Mesenchymal stem cell (in vitro differentiated cells and primary cell): Measurements from ENCODE around the gene TRAF7.

Source experiments
- DNase-seq: peaks from one replicate; pipeline ENCODE4 v3.0.0-alpha.2; 2013
- H2AFZ ChIP-seq: one replicate; pipeline ENCODE4 v1.6.1; 2013; ENCODE audit warnings: low read depth, mild to moderate bottlenecking, control low read depth, inconsistent platforms, low read length, moderate library complexity
- H2AK5ac ChIP-seq: 2 replicates; pipeline ENCODE4 v1.6.1; 2013; ENCODE audit warnings: low read length, moderate library complexity, mild to moderate bottlenecking, inconsistent platforms; ENCODE audit not compliant: severe bottlenecking
- H2BK120ac ChIP-seq: one replicate; pipeline ENCODE4 v1.6.1; 2013; ENCODE audit warnings: low read depth, mild to moderate bottlenecking, inconsistent platforms, low read length, moderate library complexity
- H2BK12ac ChIP-seq, 2 experiments: one replicate each; pipeline ENCODE4 v1.6.1; 2013; ENCODE audit warnings: inconsistent platforms in 2 of 2, low read length in 2 of 2, mild to moderate bottlenecking in 2 of 2, moderate library complexity in 2 of 2, control low read depth in 1 of 2
- H2BK15ac ChIP-seq: one replicate; pipeline ENCODE4 v1.6.1; 2013; ENCODE audit warnings: mild to moderate bottlenecking, low read depth, inconsistent platforms; ENCODE audit not compliant: poor library complexity, severe bottlenecking
- H2BK5ac ChIP-seq: 2 replicates; pipeline ENCODE4 v1.6.1; 2013; ENCODE audit warnings: low read depth, mild to moderate bottlenecking, low read length, control low read depth, inconsistent platforms; ENCODE audit not compliant: poor library complexity, severe bottlenecking
- H3K14ac ChIP-seq, 2 experiments: one replicate each; pipeline ENCODE4 v1.6.1; 2013; ENCODE audit warnings: inconsistent platforms in 2 of 2, low read length in 2 of 2, control low read depth in 1 of 2, mild to moderate bottlenecking in 1 of 2, moderate library complexity in 1 of 2
- H3K18ac ChIP-seq, 2 experiments: one replicate each; pipeline ENCODE4 v1.6.1; 2013; ENCODE audit warnings: inconsistent platforms in 2 of 2, low read length in 2 of 2, control low read depth in 1 of 2, low read depth in 1 of 2, mild to moderate bottlenecking in 1 of 2
- H3K23ac ChIP-seq, 2 experiments: one replicate each; pipeline ENCODE4 v1.6.1; 2013; ENCODE audit warnings: inconsistent platforms in 2 of 2, low read length in 2 of 2, mild to moderate bottlenecking in 2 of 2, moderate library complexity in 2 of 2, control low read depth in 1 of 2
- H3K27ac ChIP-seq: 2 replicates; pipeline ENCODE4 v1.5.1; 2013; ENCODE audit warnings: mild to moderate bottlenecking, moderate library complexity, low read length, control low read depth, inconsistent platforms; ENCODE audit not compliant: poor library complexity, severe bottlenecking
- H3K27me3 ChIP-seq, 2 experiments: 2 replicates each; pipeline versions ENCODE4 v1.6.1 to v1.7.0; 2013; ENCODE audit warnings: low read length in 2 of 2, mild to moderate bottlenecking in 2 of 2, moderate library complexity in 2 of 2, control low read depth in 1 of 2, inconsistent platforms in 1 of 2; ENCODE audit not compliant: control insufficient read depth in 1 of 2, insufficient read depth in 1 of 2
- H3K36me3 ChIP-seq, 2 experiments: 2 replicates each; pipeline versions ENCODE4 v1.6.1 to v1.7.0; 2013; ENCODE audit warnings: low read length in 2 of 2, control low read depth in 1 of 2, inconsistent platforms in 1 of 2, low read depth in 1 of 2, mild to moderate bottlenecking in 1 of 2; ENCODE audit not compliant: insufficient read depth in 2 of 2, control insufficient read depth in 1 of 2
- H3K4ac ChIP-seq, 2 experiments: one replicate each; pipeline ENCODE4 v1.6.1; 2013; ENCODE audit warnings: inconsistent platforms in 2 of 2, low read length in 2 of 2, mild to moderate bottlenecking in 2 of 2, moderate library complexity in 2 of 2, control low read depth in 1 of 2, low read depth in 1 of 2
- H3K4me1 ChIP-seq: 2 replicates; pipeline ENCODE4 v1.6.1; 2013; ENCODE audit warnings: low read depth, low read length, control low read depth; ENCODE audit not compliant: control insufficient read depth, insufficient read depth
- H3K4me2 ChIP-seq: 2 replicates; pipeline ENCODE4 v1.6.1; 2013; ENCODE audit warnings: low read length, mild to moderate bottlenecking, inconsistent platforms; ENCODE audit not compliant: poor library complexity, severe bottlenecking
- H3K4me3 ChIP-seq, 2 experiments: 2 replicates each; pipeline versions ENCODE4 v1.5.1 to v1.7.0; 2013; ENCODE audit warnings: low read length in 2 of 2, mild to moderate bottlenecking in 2 of 2, control low read depth in 1 of 2, low read depth in 1 of 2; ENCODE audit not compliant: insufficient read depth in 1 of 2
- H3K79me1 ChIP-seq: replicated peaks from 2 replicates; pipeline ENCODE4 v1.6.1; 2013; ENCODE audit warnings: mild to moderate bottlenecking, control low read depth, low read length, inconsistent platforms; ENCODE audit not compliant: poor library complexity, severe bottlenecking
- H3K9ac ChIP-seq: 2 replicates; pipeline ENCODE4 v1.7.0; 2013; ENCODE audit warnings: mild to moderate bottlenecking, low read length, moderate library complexity
- H3K9me3 ChIP-seq: 2 replicates; pipeline ENCODE4 v1.7.0; 2013; ENCODE audit warnings: mild to moderate bottlenecking, low read length; ENCODE audit not compliant: control insufficient read depth
- H4K8ac ChIP-seq: one replicate; pipeline ENCODE4 v1.6.1; 2013; ENCODE audit warnings: inconsistent platforms, mild to moderate bottlenecking, low read length, moderate library complexity
- H4K91ac ChIP-seq: one replicate; pipeline ENCODE4 v1.6.1; 2013; ENCODE audit warnings: mild to moderate bottlenecking, low read length, inconsistent platforms
- WGBS: methylation state at CpG from one replicate; pipeline ENCODE4 v1.1.7; 2013; ENCODE audit warnings: mixed read lengths; 5-methylcytosine and 5-hydroxymethylcytosine counted together

TRAF7 gene

GRCh38 chr16:2205104-2205966 is 49.8 kb downstream of the TRAF7 start, which contains the start of gene MLST8:
TSS of gene MLST8 (plus strand) at chr16:2205454. CDS start at chr16:2206086, 632 bp downstream.
- H3K27ac ChIP-seq: peak within 1 kb of the TSS; percentile 73
- H2BK15ac ChIP-seq: peak within 1 kb of the TSS; percentile 95
- peak within 1 kb of the TSS in 1 of 2 experiments; percentile 94 for H2BK12ac ChIP-seq
- peak; percentile 88 for DNase-seq
- peak within 1 kb of the TSS; percentile 97 for H3K9ac ChIP-seq
- H3K4me2 ChIP-seq: peak within 1 kb of the TSS; percentile 96
- peak within 1 kb of the TSS; percentile 99 for H4K91ac ChIP-seq
- H2AFZ ChIP-seq: peak within 1 kb of the TSS; percentile 83
- peak within 1 kb of the TSS; percentile 96 to 99 for H3K4ac ChIP-seq
- peaks cover 2% of the 10 kb centered on the region in 2 experiments for H3K27me3 ChIP-seq
- peak within 1 kb of the TSS; percentile 99 for H3K18ac ChIP-seq
- peaks cover 26% of the 10 kb centered on the region for H3K79me1 ChIP-seq
- peak within 1 kb of the TSS; percentile 97 for H4K8ac ChIP-seq
- WGBS: under 1% methylated on average over 92 of the region's 93 CpGs
- peak within 1 kb of the TSS; percentile 77 for H2BK120ac ChIP-seq
- peaks cover 19% of the 10 kb centered on the region for H3K4me1 ChIP-seq
- peak within 1 kb of the TSS in 1 of 2 experiments; percentile 74 for H3K23ac ChIP-seq
- peak within 1 kb of the TSS; percentile 92 to 94 for H3K4me3 ChIP-seq
- peak within 1 kb of the TSS in 1 of 2 experiments; percentile 97 for H3K14ac ChIP-seq
- peaks cover 3% of the 10 kb centered on the region for H3K9me3 ChIP-seq
- peak within 1 kb of the TSS; percentile 98 for H2BK5ac ChIP-seq
- peak within 1 kb of the TSS; percentile 93 for H2AK5ac ChIP-seq
- H3K36me3 ChIP-seq: peaks cover 26 to 46% of the 10 kb centered on the region in 2 experiments

DNA sequence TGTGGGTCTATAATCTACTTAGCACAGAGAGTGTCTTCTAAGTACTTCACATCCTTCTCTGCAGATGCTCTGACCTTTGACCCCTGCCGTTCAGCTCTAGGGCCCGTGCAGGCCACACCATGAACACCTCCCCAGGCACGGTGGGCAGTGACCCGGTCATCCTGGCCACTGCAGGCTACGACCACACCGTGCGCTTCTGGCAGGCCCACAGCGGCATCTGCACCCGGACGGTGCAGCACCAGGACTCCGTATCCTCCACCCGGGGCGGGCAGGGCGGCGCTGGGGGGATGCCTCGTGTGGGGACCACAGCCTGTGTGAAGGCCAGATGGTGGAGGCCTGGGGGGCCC is 50.4 kb downstream of the TRAF7 start:
- peak overlapping the region; percentile 92 to 94 for H3K4me3 ChIP-seq
- 50% methylated on average over 16 of the region's 16 CpGs for WGBS
- H3K18ac ChIP-seq: peak overlapping the region; percentile 85 to 96
- H2BK15ac ChIP-seq: peak overlapping the region; percentile 55
- no peak for DNase-seq
- peak overlapping the region; percentile 77 for H2BK120ac ChIP-seq
- H3K23ac ChIP-seq: peak overlapping the region in 1 of 2 experiments; percentile 67
- peaks cover 26% of the 10 kb centered on the region for H3K79me1 ChIP-seq
- H3K9ac ChIP-seq: peak overlapping the region; percentile 97
- H3K36me3 ChIP-seq: peaks cover 26 to 52% of the 10 kb centered on the region in 2 experiments
- no peaks in the 10 kb centered on the region for H3K27me3 ChIP-seq
- peak overlapping the region; percentile 62 for H2AFZ ChIP-seq
- peak overlapping the region in 1 of 2 experiments; percentile 94 for H2BK12ac ChIP-seq
- H3K4me2 ChIP-seq: peak overlapping the region; percentile 96
- peak overlapping the region; percentile 93 for H2AK5ac ChIP-seq
- H2BK5ac ChIP-seq: no peak overlapping the region
- peak overlapping the region; percentile 96 to 99 for H3K4ac ChIP-seq
- H4K91ac ChIP-seq: peak overlapping the region; percentile 97
- H3K4me1 ChIP-seq: peaks cover 25% of the 10 kb centered on the region
- peak overlapping the region in 1 of 2 experiments; percentile 97 for H3K14ac ChIP-seq
- H4K8ac ChIP-seq: peak overlapping the region; percentile 92
- no peaks in the 10 kb centered on the region for H3K9me3 ChIP-seq
- peak overlapping the region; percentile 16 for H3K27ac ChIP-seq

DNA sequence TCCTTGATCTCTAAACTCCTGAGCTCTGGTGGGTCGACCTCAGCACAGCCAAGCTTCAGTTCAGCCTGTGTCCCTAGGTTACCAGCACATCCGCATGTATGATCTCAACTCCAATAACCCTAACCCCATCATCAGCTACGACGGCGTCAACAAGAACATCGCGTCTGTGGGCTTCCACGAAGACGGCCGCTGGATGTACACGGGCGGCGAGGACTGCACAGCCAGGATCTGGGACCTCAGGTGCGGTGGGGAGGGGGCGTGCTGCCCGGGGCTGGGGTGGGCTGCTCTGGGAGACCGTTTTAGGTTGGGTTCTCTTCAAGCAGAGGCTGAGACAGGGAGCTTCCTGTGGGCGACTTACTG is 50.8 kb downstream of the TRAF7 start:
- peak overlapping the region in 1 of 2 experiments; percentile 94 for H2BK12ac ChIP-seq
- peaks cover 26% of the 10 kb centered on the region for H3K79me1 ChIP-seq
- H3K4me1 ChIP-seq: peaks cover 27% of the 10 kb centered on the region
- H3K4ac ChIP-seq: peak overlapping the region; percentile 96 to 99
- H3K4me2 ChIP-seq: peak overlapping the region; percentile 96
- DNase-seq: no peak
- H3K27ac ChIP-seq: no peak overlapping the region
- H2BK15ac ChIP-seq: no peak overlapping the region
- H2BK5ac ChIP-seq: no peak overlapping the region
- peak overlapping the region in 1 of 2 experiments; percentile 97 for H3K14ac ChIP-seq
- WGBS: 90% methylated on average over 18 of the region's 18 CpGs
- peaks cover 26 to 52% of the 10 kb centered on the region in 2 experiments for H3K36me3 ChIP-seq
- H3K4me3 ChIP-seq: peak overlapping the region; percentile 92 to 94
- H4K91ac ChIP-seq: peak overlapping the region; percentile 97
- H3K18ac ChIP-seq: peak overlapping the region; percentile 85 to 96
- peak overlapping the region; percentile 97 for H3K9ac ChIP-seq
- peak overlapping the region; percentile 41 for H4K8ac ChIP-seq
- H3K9me3 ChIP-seq: no peaks in the 10 kb centered on the region
- no peak overlapping the region for H2BK120ac ChIP-seq
- no peaks in the 10 kb centered on the region for H3K27me3 ChIP-seq
- peak overlapping the region in 1 of 2 experiments; percentile 16 for H3K23ac ChIP-seq
- no peak overlapping the region for H2AFZ ChIP-seq
- H2AK5ac ChIP-seq: peak overlapping the region; percentile 39

DNA sequence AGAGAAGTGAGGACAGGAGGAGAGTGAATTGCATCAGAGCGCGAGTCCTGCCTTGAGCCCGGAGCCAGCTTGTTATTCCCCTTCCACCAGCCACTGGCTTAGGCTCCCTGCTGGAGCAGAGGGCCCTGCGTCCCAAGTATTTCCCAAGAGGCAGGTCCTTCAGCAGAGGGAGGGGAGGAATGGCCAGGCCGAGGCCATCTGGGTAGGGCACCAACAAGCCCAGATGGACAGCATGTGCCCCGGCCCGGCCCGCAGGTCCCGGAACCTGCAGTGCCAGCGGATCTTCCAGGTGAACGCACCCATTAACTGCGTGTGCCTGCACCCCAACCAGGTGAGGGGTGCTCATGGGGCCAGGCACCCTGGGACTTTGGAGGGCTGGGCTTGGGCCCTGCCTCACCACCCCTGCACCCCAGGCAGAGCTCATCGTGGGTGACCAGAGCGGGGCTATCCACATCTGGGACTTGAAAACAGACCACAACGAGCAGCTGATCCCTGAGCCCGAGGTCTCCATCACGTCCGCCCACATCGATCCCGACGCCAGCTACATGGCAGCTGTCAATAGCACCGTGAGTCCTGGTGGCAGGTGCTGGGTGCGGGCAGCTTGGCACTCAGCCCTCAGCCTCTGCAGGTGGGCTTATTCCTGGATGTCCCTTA is 51.3 kb downstream of the TRAF7 start:
- H3K4me1 ChIP-seq: peaks cover 31% of the 10 kb centered on the region
- no peak overlapping the region for H3K4ac ChIP-seq
- no peak overlapping the region for H3K27ac ChIP-seq
- no peak overlapping the region for H2BK12ac ChIP-seq
- H3K23ac ChIP-seq: no peak overlapping the region
- no peak for DNase-seq
- H3K14ac ChIP-seq: no peak overlapping the region
- H3K9me3 ChIP-seq: no peaks in the 10 kb centered on the region
- H4K8ac ChIP-seq: peak overlapping the region; percentile 41
- H3K36me3 ChIP-seq: peaks cover 26 to 56% of the 10 kb centered on the region in 2 experiments
- no peak overlapping the region for H3K18ac ChIP-seq
- H2BK120ac ChIP-seq: no peak overlapping the region
- no peak overlapping the region for H2AK5ac ChIP-seq
- H4K91ac ChIP-seq: no peak overlapping the region
- no peak overlapping the region for H2BK5ac ChIP-seq
- H3K9ac ChIP-seq: peak overlapping the region; percentile 22
- no peaks in the 10 kb centered on the region for H3K27me3 ChIP-seq
- H3K79me1 ChIP-seq: peaks cover 30% of the 10 kb centered on the region
- H2BK15ac ChIP-seq: no peak overlapping the region
- peak overlapping the region in 1 of 2 experiments; percentile 94 for H3K4me3 ChIP-seq
- WGBS: 96% methylated on average over 23 of the region's 23 CpGs
- H3K4me2 ChIP-seq: no peak overlapping the region
- no peak overlapping the region for H2AFZ ChIP-seq
